Fibroblast of skin of scalp (primary cell): ENCODE measurements around the gene C16orf89.
A peak's percentile ranks its signal among the peaks of the same experiment; 100 is the strongest.
"Not testable (repeated sequence)": the region's sequence is repeated elsewhere in the genome, so short reads cannot be mapped to it uniquely, and the experiment has no call there.

Experiments used
- DNase-seq: peaks from one replicate; pipeline ENCODE4 v3.0.0-alpha.2; 2013

C16orf89 gene

GRCh38 chr16:5059386-5060072 is 6.2 kb downstream of the C16orf89 start:
- no peak for DNase-seq

- peak; percentile 62 for DNase-seq
Observed at GRCh38 chr16:5058476-5058875, 7.3 kb downstream of the C16orf89 start.

GRCh38 chr16:5056352-5056751 is 9.4 kb downstream of the C16orf89 start:
- no peak for DNase-seq

- DNase-seq = no peak
Observed at GRCh38 chr16:5054876-5055865, 10.6 kb downstream of the C16orf89 start.

- no peak for DNase-seq
Observed at GRCh38 chr16:5046914-5047313, 18.8 kb downstream of the C16orf89 start.

GRCh38 chr16:5045499-5046115 is 20.1 kb downstream of the C16orf89 start:
- DNase-seq = no peak

- DNase-seq = not testable (repeated sequence)
Observed at GRCh38 chr16:5044581-5044980, 21.2 kb downstream of the C16orf89 start.

- no peak for DNase-seq
Observed at GRCh38 chr16:5044011-5044540, 21.7 kb downstream of the C16orf89 start.

GRCh38 chr16:5042574-5043171 is 23.1 kb downstream of the C16orf89 start:
- DNase-seq = peak; percentile 28

- peak; percentile 15 for DNase-seq
Observed at GRCh38 chr16:5041600-5042133, 24.1 kb downstream of the C16orf89 start.

- no peak for DNase-seq
Observed at GRCh38 chr16:5040451-5040850, 25.3 kb downstream of the C16orf89 start.

- no peak for DNase-seq
Observed at GRCh38 chr16:5036228-5037156, 29.3 kb downstream of the C16orf89 start.

GRCh38 chr16:5035909-5036227 is 29.9 kb downstream of the C16orf89 start:
- DNase-seq = no peak

GRCh38 chr16:5034167-5034523 is 31.6 kb downstream of the C16orf89 start:
- DNase-seq = no peak

GRCh38 chr16:5033256-5034166 is 32.2 kb downstream of the C16orf89 start, which contains the start of gene NAGPA:
TSS of gene NAGPA (minus strand) at chr16:5033935. CDS start at chr16:5033914, 21 bp downstream.
- DNase-seq = peak; percentile 86

- no peak for DNase-seq
Observed at GRCh38 chr16:5032748-5033167, 33.0 kb downstream of the C16orf89 start.

GRCh38 chr16:5031601-5032000 is 34.2 kb downstream of the C16orf89 start:
- no peak for DNase-seq

- DNase-seq = no peak
Observed at GRCh38 chr16:5030251-5030870, 35.4 kb downstream of the C16orf89 start.

- DNase-seq = no peak
Observed at GRCh38 chr16:5028950-5029475, 36.7 kb downstream of the C16orf89 start.
